GM18867 (cell line): ENCODE data around the gene DHPS.
"Not testable (repeated sequence)": the region's sequence is repeated elsewhere in the genome, so short reads cannot be mapped to it uniquely, and the experiment has no call there.

Source experiments
- ATAC-seq: cut with Tn5 transposase; IDR thresholded peaks from one replicate; pipeline ENCODE4 v1.9.1; 2021; ENCODE audit warnings: mild to moderate bottlenecking, moderate library complexity; ENCODE audit not compliant: unreplicated experiment

The DHPS gene

DNA sequence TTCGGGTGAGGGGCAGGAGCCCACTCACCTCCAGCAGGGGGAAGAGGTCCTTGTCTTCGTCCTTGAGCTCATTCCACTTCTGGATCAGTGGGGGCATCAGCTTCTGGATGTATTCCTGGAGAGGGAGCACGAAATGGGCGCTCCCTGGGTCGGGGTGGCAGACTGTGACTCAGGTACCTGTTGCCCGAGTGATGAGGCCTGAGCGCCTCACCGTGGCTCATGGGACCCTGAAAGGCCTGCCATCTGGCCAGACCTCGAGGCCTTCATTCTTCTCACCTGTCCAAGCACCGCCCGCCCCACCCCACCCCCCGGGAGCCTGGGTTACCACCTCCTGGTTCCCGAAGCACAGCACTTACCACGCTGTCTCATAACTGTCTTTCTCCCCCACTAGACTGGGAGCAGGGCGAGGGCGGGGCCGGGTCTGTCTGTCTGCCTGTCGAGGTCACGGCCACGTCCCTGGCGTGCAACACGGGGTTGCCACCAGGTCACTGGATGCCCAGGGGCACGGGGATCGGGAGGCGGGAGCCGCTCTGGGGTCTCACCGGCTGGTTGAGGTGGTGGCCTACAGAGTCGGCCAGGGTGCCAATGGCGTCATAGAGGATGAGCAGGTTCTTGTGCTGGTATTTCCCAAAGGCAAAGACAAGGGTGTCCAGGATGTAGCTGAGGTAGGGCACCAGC lies 24.1 kb upstream of the DHPS start:
- ATAC-seq, result no peak

DNA sequence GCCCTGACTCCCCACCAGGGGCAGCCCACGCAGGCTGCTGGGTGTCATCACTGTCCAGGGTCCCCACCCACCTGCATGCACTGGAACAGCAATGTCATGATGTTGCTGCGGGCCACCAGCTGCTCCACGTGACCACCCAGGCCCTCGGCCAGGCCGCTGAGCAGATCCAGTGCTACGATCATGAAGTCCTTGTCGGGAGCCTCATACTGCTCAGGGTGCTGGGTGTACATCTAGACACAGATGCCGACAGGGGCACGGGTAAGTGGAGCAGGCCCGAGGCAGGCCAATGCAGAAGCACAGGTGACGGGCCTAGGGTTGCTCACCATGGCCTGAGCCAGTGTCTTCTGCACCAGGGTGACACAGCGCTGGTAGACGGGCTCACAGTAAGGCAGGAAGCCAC lies 23.5 kb upstream of the DHPS start:
- no peak for ATAC-seq

DNA sequence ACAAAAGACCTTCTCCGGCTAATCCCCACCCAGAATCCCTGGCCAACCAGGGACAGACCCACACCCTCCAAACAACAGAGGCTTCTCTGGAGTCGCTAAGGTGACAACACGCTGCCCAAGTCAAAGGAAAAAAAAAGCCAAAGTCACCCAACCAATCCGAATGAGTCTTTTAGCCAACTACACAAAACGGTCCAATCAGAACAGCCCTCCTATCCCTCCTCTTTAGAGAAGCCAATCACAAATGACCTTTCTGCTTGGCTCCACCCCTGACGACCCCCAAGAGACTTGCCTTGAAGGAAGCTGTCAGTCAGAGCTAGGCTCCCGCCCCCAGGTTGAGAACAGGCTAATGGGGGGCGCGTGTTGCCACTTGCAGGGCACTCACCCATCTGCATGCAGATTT lies 21.4 kb upstream of the DHPS start:
- ATAC-seq, result no peak

DNA sequence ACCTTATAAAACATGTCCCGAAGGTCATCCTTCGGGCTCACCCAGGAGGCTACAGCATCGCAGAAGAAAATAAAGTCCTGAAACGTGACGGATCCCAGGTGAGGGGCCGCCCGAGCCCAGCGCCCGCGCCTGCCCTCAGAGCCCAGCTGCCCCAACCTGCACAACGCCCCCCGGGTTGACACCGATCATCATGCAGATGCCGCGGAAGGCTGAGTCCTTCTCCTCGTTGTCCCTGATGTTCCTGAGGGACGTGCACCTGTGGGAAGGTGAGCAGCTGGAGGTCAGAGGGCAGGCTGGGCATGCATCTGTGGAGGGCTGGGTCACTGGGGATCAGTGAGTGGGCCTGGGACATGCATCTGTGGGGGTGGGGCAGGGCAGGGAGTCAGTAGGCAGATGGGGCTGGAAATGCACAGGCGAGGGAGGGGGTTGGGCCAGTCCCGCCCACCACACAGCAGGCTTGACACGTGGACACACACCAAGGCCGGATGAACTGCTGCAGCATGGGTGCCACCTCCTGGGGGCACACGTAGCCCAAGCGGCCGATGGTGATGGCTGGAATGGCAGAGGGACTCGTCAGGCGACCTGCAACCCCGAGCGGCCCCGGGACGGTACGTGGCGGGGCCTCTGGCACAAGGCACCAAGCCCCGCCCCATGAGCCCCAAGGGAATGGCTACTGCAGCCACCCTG lies 20.1 kb upstream of the DHPS start:
- no peak for ATAC-seq

DNA sequence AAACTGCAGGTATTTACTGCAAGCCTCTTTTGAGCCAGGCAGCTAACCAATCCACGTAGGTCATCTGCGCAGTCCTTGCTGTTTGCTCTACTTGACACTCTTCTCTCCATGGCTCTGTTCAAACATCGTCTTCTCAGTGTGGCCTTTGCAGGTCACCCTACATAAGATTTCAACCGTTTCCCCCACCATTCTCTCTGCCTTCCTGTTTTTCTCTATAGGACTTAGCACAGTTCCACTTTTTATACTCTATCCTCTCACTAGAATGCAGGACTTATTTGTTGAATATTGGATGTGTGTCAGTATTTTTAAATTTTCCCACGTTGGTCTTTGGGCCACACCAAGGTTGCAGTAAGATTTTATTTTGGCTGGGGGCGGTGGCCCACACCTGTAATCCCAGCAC lies 16.5 kb upstream of the DHPS start:
- no peak for ATAC-seq

DNA sequence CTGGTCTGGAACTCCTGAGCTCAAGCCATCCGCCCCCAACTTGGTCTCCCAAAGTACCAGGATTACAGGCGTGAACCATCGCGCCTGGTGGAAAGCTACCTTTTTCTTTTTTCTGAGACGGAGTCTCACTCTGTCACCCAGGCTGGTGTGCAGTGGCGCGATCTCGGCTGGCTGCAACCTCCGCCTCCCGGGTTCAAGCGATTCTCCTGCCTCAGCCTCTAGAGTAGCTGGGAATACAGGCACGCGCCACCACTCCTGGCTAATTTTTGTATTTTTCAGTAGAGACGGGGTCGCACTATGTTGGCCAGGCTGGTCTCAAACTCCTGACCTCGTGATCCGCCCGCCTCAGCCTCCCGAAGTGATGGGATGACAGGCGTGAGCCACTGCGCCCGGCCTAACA lies 15.7 kb upstream of the DHPS start:
- not testable (repeated sequence) for ATAC-seq

DNA sequence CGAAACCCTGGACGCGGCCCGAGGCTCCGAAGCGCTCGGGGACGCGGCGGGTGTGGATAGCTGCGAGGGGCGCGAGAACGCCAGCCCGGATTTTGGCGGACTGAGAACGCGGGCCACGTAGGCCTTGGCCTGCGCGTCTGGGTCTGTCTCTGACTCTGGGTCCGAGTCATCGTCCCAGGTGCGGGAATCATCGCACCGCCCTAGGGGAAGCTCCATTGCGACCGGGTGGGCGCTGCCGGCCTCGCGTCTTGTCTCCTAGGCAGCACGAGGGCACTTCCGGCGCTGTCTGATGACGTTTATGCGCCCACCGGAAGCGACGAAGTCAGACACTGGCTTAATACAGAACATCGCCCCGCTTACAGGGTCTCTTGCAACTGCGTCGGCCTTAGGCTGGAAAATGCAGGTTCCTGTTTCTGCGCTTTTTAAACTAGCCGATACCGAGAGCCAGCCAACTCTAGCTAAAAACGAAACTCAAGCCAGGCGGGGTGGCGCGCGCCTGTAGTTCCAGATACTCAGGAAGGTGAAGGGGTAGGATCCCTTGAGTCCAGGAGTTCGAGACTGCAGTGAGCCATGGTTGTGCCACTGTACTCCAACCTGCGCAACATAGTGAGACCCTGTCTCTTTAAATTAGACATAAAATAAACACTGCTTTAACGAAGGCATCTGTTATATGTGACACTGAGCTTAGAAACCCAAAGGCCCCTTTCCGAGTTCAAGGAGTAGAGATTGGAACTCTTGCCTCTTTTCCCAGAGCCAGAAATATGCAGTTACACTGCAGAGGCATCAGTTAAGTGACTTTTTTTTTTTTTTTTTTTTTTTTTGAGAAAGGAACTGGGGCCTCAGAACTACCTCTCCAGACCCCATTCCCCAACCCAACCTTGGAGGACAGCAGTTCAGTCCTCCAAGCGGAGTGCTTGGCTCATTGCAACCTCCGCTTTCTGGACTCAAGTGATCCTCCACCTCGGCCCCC lies 15.0 kb upstream of the DHPS start, which contains the start of gene FBXW9:
Gene FBXW9, minus strand, starts transcription at position 266 of the 970 bp plus-strand sequence. Its CDS starts 50 bp downstream, at position 216.
- ATAC-seq, result peak; percentile 76

DNA sequence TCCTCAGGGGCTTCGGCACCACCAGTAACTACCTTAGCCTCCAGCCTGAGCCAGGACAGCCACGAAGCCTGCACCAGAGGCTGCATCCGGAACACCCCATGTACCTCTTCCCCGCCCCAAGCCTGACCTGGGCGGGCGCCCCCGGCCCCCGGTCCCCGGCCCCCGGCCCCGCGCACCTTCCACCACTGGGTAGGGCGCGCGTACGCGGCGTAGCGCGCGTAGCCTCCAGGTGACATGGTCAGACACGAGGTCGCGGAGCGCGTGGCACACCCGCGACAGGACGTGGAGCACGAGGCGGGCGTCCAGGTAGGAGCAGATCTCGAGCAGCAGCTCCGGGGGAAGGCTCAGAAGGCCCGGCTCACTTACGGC lies 14.3 kb upstream of the DHPS start:
- ATAC-seq, result peak; percentile 18

DNA sequence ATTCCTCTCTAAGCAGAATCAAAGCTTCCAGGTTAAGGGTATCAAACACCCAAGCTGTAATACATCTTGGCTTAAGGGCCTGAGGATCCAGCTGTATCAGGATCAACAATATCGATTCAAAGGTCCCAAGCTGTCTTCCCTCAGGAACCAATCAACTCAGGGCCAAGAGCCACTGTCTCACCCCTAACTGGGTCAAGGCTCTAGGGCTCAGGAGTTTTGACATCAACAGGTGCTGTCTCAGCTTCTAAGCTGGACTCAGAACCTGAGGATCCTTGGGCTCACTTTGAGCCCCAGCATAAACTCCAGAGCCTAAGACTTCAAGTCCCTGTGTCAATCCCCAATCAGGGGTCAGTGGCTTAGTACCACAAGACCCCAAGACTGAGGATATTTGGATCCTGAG lies 13.8 kb upstream of the DHPS start:
- ATAC-seq, result no peak

DNA sequence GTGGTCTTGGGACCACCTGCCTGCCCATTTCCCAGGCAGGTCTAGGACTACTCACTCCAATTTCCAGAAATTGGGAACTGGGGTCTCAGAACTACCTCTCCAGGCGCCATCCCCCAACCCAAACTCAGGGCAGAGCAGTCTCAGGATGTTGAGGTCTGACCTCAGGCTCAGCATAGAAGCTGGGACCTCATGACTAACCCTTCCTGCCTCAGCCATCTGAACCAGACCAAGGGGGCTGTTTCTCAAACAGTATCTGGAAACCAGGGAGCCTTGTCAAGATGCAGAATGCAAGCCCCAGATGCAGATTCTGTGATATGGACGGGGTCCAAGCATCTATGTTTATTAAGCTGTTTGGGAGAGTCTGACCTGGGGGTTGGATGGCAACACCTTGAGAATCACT lies 13.4 kb upstream of the DHPS start:
- no peak for ATAC-seq

DNA sequence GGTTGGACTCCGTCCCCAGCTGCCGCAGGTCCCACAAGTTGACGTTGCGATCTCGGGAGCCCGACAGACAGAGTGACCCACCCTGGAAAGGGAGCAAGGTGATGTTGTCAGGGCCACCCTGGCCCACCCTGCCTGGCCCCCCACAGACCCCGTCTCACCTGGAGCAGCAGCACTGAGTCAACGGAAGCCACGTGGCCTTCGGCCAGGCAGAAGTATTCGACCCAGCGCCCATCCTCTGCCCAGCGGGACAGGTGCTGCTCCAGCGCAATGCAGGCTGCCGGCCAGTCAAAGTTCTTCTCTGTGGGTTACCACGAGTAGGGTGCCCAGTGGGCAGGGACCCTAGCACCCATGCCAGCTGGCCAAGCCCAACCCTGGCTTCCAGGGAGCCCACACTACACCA lies 13.0 kb upstream of the DHPS start:
- no peak for ATAC-seq

DNA sequence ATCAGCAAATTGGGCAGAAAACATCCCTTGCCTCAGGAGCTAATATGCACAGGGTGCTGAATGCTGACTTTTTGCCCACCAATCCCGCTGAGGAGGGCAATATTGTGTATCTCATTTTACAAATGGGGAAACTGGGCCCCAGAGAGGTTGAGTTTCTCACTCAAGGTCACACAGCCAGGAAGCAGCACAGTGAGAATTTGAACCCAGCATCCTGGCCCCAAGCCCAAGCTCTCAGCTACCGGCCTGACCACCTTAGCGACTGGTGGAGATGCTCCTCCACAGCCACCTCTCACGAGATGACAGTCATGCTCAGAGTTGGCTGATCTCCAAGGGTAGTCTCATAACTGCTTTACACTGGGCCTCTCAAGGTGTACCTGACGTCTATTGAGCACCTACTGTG lies 11.3 kb upstream of the DHPS start:
- ATAC-seq, result no peak

DNA sequence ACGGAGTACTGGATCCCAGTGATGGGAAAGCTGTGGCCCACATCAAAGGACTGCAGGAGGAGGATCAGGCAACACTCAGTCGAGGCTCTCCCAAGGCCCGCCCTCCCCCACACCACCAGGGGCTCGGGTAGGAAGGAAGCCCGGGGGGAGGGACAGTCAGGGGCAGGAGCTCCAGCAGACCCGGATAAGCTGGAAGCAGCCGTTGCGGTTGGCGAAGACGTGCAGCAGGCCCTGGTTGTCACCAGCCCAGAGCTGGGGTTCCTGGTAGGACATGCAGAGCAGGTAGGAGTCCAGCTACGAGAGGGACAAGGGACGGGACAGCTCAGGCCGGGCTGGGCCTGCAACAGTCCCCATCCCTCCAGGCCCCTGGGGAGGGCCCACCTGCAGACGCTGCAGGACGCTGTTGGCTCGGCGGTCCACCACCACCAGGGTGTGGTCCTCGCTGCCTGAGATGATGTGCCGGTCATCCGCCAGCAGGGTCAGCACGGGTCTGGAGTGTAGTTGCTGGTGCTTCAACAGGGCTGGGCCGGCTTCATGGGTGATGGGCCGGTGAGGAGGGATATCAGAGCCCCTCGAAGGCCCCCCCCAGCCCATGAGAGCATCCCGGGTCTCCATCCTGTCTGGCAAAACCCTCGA lies 8.0 kb upstream of the DHPS start:
- ATAC-seq, result no peak

DNA sequence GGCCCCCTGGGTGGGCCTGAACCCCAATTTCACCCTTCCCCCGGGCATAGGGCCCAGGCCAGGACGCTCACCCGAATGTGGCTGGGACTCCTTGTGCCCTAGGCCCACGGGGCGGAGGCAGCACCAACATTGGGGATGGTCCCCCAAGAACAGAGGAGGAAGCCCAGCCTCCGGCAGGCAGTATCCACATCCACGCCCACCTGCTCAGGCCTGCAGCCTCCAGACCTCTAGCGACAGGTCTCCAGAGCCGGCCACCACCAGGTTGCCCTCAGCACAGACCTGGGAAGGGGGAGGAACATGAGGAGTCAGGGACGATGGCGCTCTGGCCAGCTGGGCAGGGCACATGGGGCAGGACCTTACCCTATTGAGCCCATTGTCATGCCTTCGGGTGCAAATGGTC lies 7.3 kb upstream of the DHPS start:
- no peak for ATAC-seq

DNA sequence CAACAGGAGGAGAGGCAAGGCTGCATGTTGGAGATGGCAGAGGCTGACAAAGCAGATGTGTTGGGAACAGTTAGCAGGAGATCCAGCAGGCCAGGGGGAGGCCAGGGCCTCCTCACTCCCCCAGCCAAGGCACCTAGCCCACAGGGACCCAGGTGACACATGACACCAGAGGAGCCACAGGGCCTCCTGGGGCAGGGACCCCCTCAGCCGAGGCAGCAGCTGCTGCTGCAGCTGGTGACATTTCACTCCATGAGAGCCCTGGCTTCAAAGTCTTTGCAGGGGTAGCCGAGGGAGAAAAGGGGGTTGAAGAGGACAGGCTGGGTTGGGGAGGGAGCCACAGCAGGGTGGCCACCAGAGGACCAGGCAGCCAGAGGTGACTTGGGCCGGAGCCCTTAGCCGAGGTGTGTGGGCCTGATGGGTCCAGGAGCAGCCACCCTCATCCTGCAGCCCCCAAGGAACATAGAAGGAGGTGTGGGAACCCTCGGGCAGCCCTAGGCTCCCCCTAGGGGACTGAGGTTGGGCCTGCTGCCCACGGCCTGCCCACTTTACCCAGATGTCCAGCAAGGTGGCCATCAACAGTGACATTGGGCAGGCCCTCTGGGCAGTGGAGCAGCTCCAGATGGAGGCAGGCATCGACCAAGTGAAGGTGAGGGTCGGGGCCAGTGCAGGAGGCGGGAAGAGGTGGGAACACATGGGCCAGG lies 6.0 kb upstream of the DHPS start, which contains the start of gene GNG14:
Gene GNG14, plus strand, starts transcription at position 503 of the 701 bp plus-strand sequence. Its CDS starts 51 bp downstream, at position 554.
- no peak for ATAC-seq

DNA sequence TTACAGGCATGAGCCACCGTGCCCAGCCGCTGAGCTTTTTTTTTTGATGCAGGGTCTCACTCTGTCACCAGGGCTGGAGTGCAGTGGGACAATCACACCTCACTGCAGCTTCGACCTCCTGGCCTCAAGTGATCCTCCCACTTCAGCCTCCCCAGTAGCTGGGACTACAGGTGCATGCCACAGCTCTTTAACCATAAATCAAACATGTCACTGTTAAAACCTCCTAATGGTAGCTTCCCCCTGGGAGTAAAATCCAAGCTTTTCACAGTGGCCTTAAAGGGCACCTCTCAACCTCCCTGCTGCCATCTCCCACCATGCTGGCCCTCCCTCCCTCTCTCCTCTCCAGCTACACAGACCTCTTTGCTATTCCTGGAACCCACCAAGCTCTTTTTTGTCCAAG lies 4.2 kb upstream of the DHPS start:
- ATAC-seq, result no peak

DNA sequence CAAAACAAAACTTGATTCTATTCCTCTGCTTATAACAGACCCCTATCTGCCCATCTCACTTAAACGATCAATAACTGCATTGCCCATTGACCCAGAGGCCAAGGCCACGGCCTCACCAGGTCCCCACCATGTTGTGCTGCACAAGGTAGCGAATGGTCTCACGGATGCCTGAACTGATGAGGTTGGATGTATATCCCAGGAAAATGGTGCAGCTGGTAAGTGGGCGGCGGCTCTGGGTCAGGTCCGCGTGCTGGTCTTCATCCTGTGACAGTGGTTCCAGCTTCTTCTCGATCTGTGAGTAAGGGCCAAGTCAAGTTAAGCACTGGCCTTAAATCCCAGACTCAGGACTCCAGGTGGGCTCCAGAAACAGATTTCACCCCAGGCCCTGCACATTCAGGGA lies 1.6 kb downstream of the DHPS start:
- no peak for ATAC-seq

DNA sequence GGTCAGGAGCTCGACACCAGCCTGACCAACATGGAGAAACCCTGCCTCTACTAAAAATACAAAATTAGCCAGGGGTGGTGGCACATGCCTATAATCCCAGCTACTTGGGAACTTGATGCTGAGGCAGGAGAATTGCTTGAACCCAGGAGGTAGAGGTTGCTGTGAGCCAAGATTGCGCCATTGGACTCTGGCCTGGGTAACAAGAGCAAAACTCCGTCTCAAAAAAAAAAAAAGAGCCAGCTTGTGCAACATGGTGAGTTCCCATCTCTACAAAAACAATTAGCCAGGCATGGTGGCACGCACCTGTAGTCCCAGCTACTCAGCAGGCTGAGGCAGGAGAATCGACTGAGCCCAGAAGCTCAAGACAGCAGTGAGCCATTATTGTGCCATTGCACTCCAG lies 3.6 kb downstream of the DHPS start:
- ATAC-seq, result not testable (repeated sequence)

DNA sequence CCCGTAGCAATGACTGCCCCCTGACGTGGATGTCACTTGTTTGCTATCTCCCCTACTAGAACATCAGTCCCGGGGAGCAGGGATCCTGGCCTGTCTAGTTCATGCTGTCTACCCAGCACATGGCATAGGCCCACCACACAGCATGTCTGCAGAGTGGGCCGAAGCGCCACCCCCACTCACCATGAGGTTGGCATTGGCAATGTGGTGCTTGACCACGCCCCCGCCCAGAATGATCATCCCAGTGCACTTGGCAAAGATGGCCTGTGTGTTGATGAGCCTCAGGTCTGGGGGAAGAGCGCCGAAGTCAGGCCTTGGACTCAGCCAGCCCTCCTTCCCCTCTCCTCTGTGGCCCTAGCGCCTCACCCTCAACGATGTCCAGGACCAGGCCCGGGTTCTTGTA lies 4.8 kb downstream of the DHPS start:
- no peak for ATAC-seq

DNA sequence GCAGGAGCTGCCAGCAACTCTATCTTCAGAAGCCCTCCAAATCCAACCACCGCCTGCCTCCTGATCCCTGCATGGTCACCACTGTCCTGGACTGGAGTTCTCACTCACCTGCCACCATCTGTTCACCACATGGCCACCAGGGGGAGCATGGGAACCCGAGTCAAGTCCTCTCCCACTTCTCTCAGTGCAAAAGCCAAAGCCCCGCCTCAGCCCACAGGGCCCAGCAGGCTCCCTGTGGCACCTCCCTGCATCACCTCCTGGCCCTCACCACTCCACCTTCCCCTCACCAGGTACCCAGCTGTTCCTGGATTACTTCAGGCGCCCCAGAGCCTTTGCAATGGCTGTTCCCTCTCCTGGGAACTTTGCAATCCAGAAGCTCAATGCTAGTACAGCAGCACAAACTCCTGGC lies 5.3 kb downstream of the DHPS start:
- no peak for ATAC-seq
